Neural progenitor cell (in vitro differentiated cells): Measurements from ENCODE around the gene CHRM4. TPM values are rescaled to one million over a fixed set of nuclear protein-coding genes. Genes with fewer than 3 reads are reported as not detected.

ENCODE experiments used
- DNase-seq: peaks from one replicate; pipeline ENCODE4 v3.0.0-alpha.2; 2016; ENCODE audit warnings: low spot score
- H2AFZ ChIP-seq: fragments of 200-600 bp; sonication (generic); replicated peaks from 2 replicates; pipeline ENCODE4 v1.6.1; 2016; ENCODE audit warnings: antibody characterized with exemption
- H3F3A ChIP-seq: fragments of 200-600 bp; sonication (generic); 2 replicates; pipeline ENCODE4 v1.6.1; 2016; ENCODE audit warnings: antibody characterized with exemption, low read depth
- H3K27ac ChIP-seq: fragments of 200-600 bp; sonication (generic); 2 replicates; pipeline ENCODE4 v1.5.1; 2016; ENCODE audit warnings: mild to moderate bottlenecking
- H3K27me3 ChIP-seq: fragments of 200-600 bp; sonication (generic); 2 replicates; pipeline ENCODE4 v1.6.1; 2016; ENCODE audit warnings: mild to moderate bottlenecking, moderate library complexity
- H3K36me3 ChIP-seq: fragments of 200-600 bp; sonication (generic); 2 replicates; pipeline ENCODE4 v1.5.1; 2016
- H3K4me1 ChIP-seq: fragments of 200-600 bp; sonication (generic); 2 replicates; pipeline ENCODE4 v1.6.1; 2016; ENCODE audit warnings: mixed run types
- H3K4me2 ChIP-seq: fragments of 200-600 bp; sonication (generic); 2 replicates; pipeline ENCODE4 v1.6.1; 2016
- H3K4me3 ChIP-seq: fragments of 200-600 bp; sonication (generic); 2 replicates; pipeline ENCODE4 v1.5.1; 2016
- H3K79me2 ChIP-seq: fragments of 200-600 bp; sonication (generic); 2 replicates; pipeline ENCODE4 v1.6.1; 2016; ENCODE audit warnings: low read depth
- H3K9ac ChIP-seq: fragments of 200-600 bp; sonication (generic); 2 replicates; pipeline ENCODE4 v1.6.1; 2016
- H3K9me3 ChIP-seq: fragments of 200-600 bp; sonication (generic); 2 replicates; pipeline ENCODE4 v1.5.1; 2016; ENCODE audit warnings: low read depth
- H4K20me1 ChIP-seq: fragments of 200-600 bp; sonication (generic); 2 replicates; pipeline ENCODE4 v1.6.1; 2016; ENCODE audit warnings: low read depth
- H3K27ac Mint-ChIP-seq: 3 replicates; pipeline ENCODE4 v1.8.0; 2021; ENCODE audit warnings: mixed read lengths
- H3K27me3 Mint-ChIP-seq: 2 replicates; pipeline ENCODE4 v1.8.0; 2022; ENCODE audit warnings: low read depth, mild to moderate bottlenecking, inconsistent platforms, moderate library complexity, mixed read lengths; ENCODE audit not compliant: insufficient read depth
- H3K36me3 Mint-ChIP-seq: 3 replicates; pipeline ENCODE4 v1.8.0; 2021; ENCODE audit warnings: mixed read lengths
- H3K4me1 Mint-ChIP-seq: 3 replicates; pipeline ENCODE4 v1.8.0; 2021; ENCODE audit warnings: mixed read lengths
- H3K4me3 Mint-ChIP-seq: 3 replicates; pipeline ENCODE4 v1.8.0; 2021; ENCODE audit warnings: mild to moderate bottlenecking, moderate library complexity, mixed read lengths
- H3K9me3 Mint-ChIP-seq: 3 replicates; pipeline ENCODE4 v1.8.0; 2020; ENCODE audit warnings: mixed read lengths
- CTCF ChIP-seq: fragments of 200-600 bp; sonication (generic); IDR thresholded peaks from 2 replicates; pipeline ENCODE4 v1.5.1; 2017; ENCODE audit warnings: antibody characterized with exemption, mild to moderate bottlenecking
- EZH2 ChIP-seq: fragments of 200-600 bp; sonication (generic); IDR thresholded peaks from 2 replicates; pipeline ENCODE4 v1.6.1; 2017; ENCODE audit warnings: antibody characterized with exemption, mild to moderate bottlenecking, moderate library complexity
- EZH2phosphoT487 ChIP-seq: fragments of 200-600 bp; sonication (generic); IDR thresholded peaks from 2 replicates; pipeline ENCODE4 v1.6.1; 2017; ENCODE audit warnings: antibody characterized with exemption
- total RNA-seq: library from RNA; depleted of rRNA; stranded (reverse); fragments of >200 nt; gene quantifications from 2 replicates; pipeline ENCODE4 v1.2.3, GENCODE V29; 2015; ENCODE audit warnings: low replicate concordance

CHRM4 gene
- total RNA-seq, 1 donor from 2014 or later, result not detected

- Mint-ChIP-seq H3K27ac (no peak overlapping the region), H3K36me3 (peaks cover 20% of the 10 kb centered on the region), H3K4me1 (peaks cover 13% of the 10 kb centered on the region), H3K27me3 (peaks cover 8% of the 10 kb centered on the region), H3K4me3 (no peak overlapping the region), H3K9me3 (no peaks in the 10 kb centered on the region)
- TF ChIP-seq CTCF (no peak), EZH2phosphoT487 (no peak), EZH2 (no peak)
- H3K27me3 ChIP-seq, result no peaks in the 10 kb centered on the region
- H3F3A ChIP-seq, result peaks cover 6% of the 10 kb centered on the region
- no peaks in the 10 kb centered on the region for H3K36me3 ChIP-seq
- H4K20me1 ChIP-seq, result peaks cover 5% of the 10 kb centered on the region
- H3K4me2 ChIP-seq, result no peak overlapping the region
- no peak for DNase-seq
- H3K27ac ChIP-seq, result no peak overlapping the region
- no peak overlapping the region for H2AFZ ChIP-seq
- H3K79me2 ChIP-seq, result no peaks in the 10 kb centered on the region
- no peak overlapping the region for H3K4me3 ChIP-seq
- no peaks in the 10 kb centered on the region for H3K9me3 ChIP-seq
- peaks cover 5% of the 10 kb centered on the region for H3K4me1 ChIP-seq
- no peak overlapping the region for H3K9ac ChIP-seq
These were observed 16.1 kb upstream of the CHRM4 start for GRCh38 chr11:46407635-46408034.

- Mint-ChIP-seq H3K27ac (no peak overlapping the region), H3K4me3 (no peak overlapping the region), H3K27me3 (peaks cover 8% of the 10 kb centered on the region), H3K4me1 (peaks cover 7% of the 10 kb centered on the region), H3K9me3 (no peaks in the 10 kb centered on the region), H3K36me3 (peaks cover 21% of the 10 kb centered on the region)
- Histone ChIP-seq H4K20me1 (no peaks in the 10 kb centered on the region), H3F3A (no peaks in the 10 kb centered on the region), H2AFZ (no peak overlapping the region), H3K36me3 (no peaks in the 10 kb centered on the region), H3K9ac (no peak overlapping the region), H3K9me3 (no peaks in the 10 kb centered on the region), H3K4me1 (no peaks in the 10 kb centered on the region), H3K79me2 (no peaks in the 10 kb centered on the region), H3K27me3 (no peaks in the 10 kb centered on the region), H3K4me3 (no peak overlapping the region), H3K27ac (no peak overlapping the region), H3K4me2 (no peak overlapping the region)
- TF ChIP-seq CTCF, result no peak
- no peak for TF ChIP-seq EZH2phosphoT487
- no peak for TF ChIP-seq EZH2
- DNase-seq, result no peak
These were observed 13.0 kb upstream of the CHRM4 start for GRCh38 chr11:46404476-46405017.

GRCh38 chr11:46402957-46403902, 11.7 kb upstream of the CHRM4 start:
- Mint-ChIP-seq H3K4me1 (peaks cover 7% of the 10 kb centered on the region), H3K4me3 (no peak overlapping the region), H3K27ac (no peak overlapping the region), H3K36me3 (peaks cover 21% of the 10 kb centered on the region), H3K9me3 (no peaks in the 10 kb centered on the region), H3K27me3 (peaks cover 8% of the 10 kb centered on the region)
- Histone ChIP-seq H3K4me3 (no peak overlapping the region), H3K79me2 (no peaks in the 10 kb centered on the region), H3K4me1 (no peaks in the 10 kb centered on the region), H2AFZ (no peak overlapping the region), H3K9me3 (no peaks in the 10 kb centered on the region), H4K20me1 (no peaks in the 10 kb centered on the region), H3K9ac (no peak overlapping the region), H3K27ac (no peak overlapping the region), H3K27me3 (no peaks in the 10 kb centered on the region), H3K4me2 (no peak overlapping the region), H3K36me3 (no peaks in the 10 kb centered on the region), H3F3A (no peaks in the 10 kb centered on the region)
- peak; percentile 1 for DNase-seq
- TF ChIP-seq EZH2 (no peak), CTCF (no peak), EZH2phosphoT487 (no peak)
